ENCODE measurements around the gene AATK.

Gene AATK

GRCh38 chr17:81192386-81193050, 26.5 kb upstream of the AATK start:
- no peak overlapping the region for H3K4me3 ChIP-seq (ENCODE audit: low read length)
- TF ChIP-seq CTCF (conservative IDR thresholded peaks at IDR 0.05; ENCODE audit: low read length): no peak
- DNase-seq (ENCODE audit: low read depth): no peak

GRCh38 chr17:81191646-81192045, 25.6 kb upstream of the AATK start:
- no peak for DNase-seq (ENCODE audit: low read depth)
- TF ChIP-seq CTCF (conservative IDR thresholded peaks at IDR 0.05; ENCODE audit: low read length): no peak
- no peak overlapping the region for H3K4me3 ChIP-seq (ENCODE audit: low read length)

GRCh38 chr17:81191116-81191515, 25.1 kb upstream of the AATK start:
- DNase-seq (ENCODE audit: low read depth): no peak
- H3K4me3 ChIP-seq (ENCODE audit: low read length): no peak overlapping the region
- no peak for TF ChIP-seq CTCF (conservative IDR thresholded peaks at IDR 0.05; ENCODE audit: low read length)

- no peak for TF ChIP-seq CTCF (conservative IDR thresholded peaks at IDR 0.05; ENCODE audit: low read length)
- no peak overlapping the region for H3K4me3 ChIP-seq (ENCODE audit: low read length)
- DNase-seq (ENCODE audit: low read depth): no peak
Measured at GRCh38 chr17:81190591-81190990, 24.6 kb upstream of the AATK start.

GRCh38 chr17:81189670-81190530, 23.9 kb upstream of the AATK start:
- H3K4me3 ChIP-seq (ENCODE audit: low read length): no peak overlapping the region
- TF ChIP-seq CTCF (conservative IDR thresholded peaks at IDR 0.05; ENCODE audit: low read length): no peak
- DNase-seq (ENCODE audit: low read depth): no peak

GRCh38 chr17:81189016-81189415, 23.0 kb upstream of the AATK start:
- TF ChIP-seq CTCF (conservative IDR thresholded peaks at IDR 0.05; ENCODE audit: low read length): no peak
- no peak overlapping the region for H3K4me3 ChIP-seq (ENCODE audit: low read length)
- no peak for DNase-seq (ENCODE audit: low read depth)

- H3K4me3 ChIP-seq (ENCODE audit: low read length): no peak overlapping the region
- DNase-seq (ENCODE audit: low read depth): no peak
- TF ChIP-seq CTCF (conservative IDR thresholded peaks at IDR 0.05; ENCODE audit: low read length): no peak
Measured at GRCh38 chr17:81188491-81188840, 22.4 kb upstream of the AATK start.
